ENCODE data around the gene TWSG1. TPM values are rescaled to one million over a fixed set of nuclear protein-coding genes. Genes with fewer than 3 reads are reported as not detected.

Gene TWSG1
- polyA plus RNA-seq (2013, experiment 1 of 2), result 47.3 TPM
- polyA plus RNA-seq (2013, experiment 2 of 2), result 53.7 TPM

DNA sequence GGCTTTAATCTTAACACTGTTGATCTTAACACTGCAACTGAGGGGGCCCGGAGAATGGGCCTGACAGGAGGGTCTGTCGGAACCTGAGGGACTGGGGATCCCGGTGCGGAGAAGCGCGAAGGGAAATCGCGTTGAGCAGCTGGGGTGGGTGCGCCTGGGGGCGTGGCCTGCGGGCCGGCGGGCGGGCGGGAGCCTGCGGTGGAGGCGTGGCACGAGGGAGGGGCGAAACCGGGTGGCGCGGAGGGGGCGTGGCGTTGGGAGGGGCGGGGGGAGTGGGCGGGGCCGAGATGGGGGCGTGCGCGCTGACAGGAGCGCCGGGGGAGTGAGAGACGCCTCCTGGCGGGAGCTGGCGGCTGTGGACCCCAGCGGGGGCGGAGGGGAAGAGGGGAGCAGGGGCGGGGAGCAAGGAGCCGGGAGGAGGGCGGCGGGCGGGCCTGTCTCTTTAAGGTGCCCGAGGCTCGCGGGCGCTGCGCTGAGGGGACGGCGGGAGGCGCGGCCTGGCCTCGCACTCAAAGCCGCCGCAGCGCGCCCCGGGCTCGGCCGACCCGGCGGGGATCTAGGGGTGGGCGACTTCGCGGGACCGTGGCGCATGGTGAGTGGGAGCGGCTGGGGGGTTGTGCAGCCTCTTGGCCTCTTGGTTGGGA lies at the start of gene TWSG1:
Gene TWSG1 (plus strand): TSS at position 445 of the 644 bp plus-strand sequence. CDS start 2,457 bp downstream, outside the sequence.
- H3K4me1 ChIP-seq (ENCODE audit: control insufficient read depth, insufficient read depth, low read length, poor library complexity, severe bottlenecking), result peaks cover 7% of the 10 kb centered on the region
- H3K27ac ChIP-seq (ENCODE audit: low read depth, low read length, severe bottlenecking), result peak within 1 kb of the TSS; percentile 60
- no peaks in the 10 kb centered on the region for H3K9me3 ChIP-seq (ENCODE audit: control insufficient read depth, low read length)
- 0 to 1% methylated on average over 27 to 39 of the region's 67 CpGs for WGBS, 2 experiments (ENCODE audit: insufficient coverage in 2 of 2)
- H3K36me3 ChIP-seq (ENCODE audit: control insufficient read depth, insufficient read depth, low read length), result peaks cover 18% of the 10 kb centered on the region
- peak within 1 kb of the TSS; percentile 73 for H3K4me3 ChIP-seq (ENCODE audit: extremely low read depth, insufficient read depth, low read length, poor library complexity, severe bottlenecking)

DNA sequence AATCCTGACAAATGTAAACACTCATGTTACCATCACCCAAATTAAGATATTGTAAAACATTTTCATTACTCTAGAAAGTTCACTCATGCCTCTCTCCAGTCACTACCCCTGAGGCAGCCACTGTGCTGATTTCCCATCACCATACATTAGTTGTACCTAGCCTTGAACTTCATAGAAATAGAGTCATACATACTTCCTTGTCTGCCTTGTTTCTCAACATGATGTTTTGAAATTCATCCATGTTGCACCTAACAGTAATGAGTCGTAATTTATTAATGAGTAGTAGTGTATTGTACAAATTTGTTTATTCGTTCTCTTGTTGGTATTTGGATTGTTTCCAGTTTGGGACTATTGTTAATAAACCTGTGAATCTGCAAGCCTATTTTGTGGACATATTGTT lies 49.0 kb upstream of the TWSG1 start:
- Histone ChIP-seq H3K4me1 (ENCODE audit: control insufficient read depth, insufficient read depth, low read length, poor library complexity, severe bottlenecking) (peaks cover 4% of the 10 kb centered on the region), H3K9me3 (ENCODE audit: control insufficient read depth, low read length) (no peaks in the 10 kb centered on the region), H3K27ac (ENCODE audit: low read depth, low read length, severe bottlenecking) (no peak overlapping the region), H3K36me3 (ENCODE audit: control insufficient read depth, insufficient read depth, low read length) (no peaks in the 10 kb centered on the region), H3K4me3 (ENCODE audit: extremely low read depth, insufficient read depth, low read length, poor library complexity, severe bottlenecking) (no peak overlapping the region)
- 100% methylated on average over 2 of the region's 2 CpGs for WGBS, 2 experiments (ENCODE audit: insufficient coverage in 2 of 2)

DNA sequence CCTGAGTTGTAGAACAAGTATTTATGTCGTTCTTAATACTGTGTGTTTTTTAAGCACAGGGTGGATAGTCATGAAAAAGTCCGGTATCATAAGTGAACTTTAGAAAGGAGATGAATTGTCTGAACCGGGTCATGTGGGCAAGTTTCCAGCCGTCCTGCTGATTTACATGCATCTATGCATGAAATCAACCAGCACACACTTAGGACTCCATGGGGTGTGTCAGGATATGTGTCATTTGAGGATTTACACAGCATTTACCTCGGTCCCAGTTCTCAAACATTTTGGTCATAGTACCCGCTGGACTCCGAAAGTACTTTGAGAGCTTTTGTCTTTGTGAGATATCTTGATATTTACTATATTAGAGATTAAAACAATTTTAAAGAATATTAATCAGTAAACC lies 47.5 kb upstream of the TWSG1 start:
- H3K9me3 ChIP-seq (ENCODE audit: control insufficient read depth, low read length), result no peaks in the 10 kb centered on the region
- no peaks in the 10 kb centered on the region for H3K36me3 ChIP-seq (ENCODE audit: control insufficient read depth, insufficient read depth, low read length)
- peaks cover 4% of the 10 kb centered on the region for H3K4me1 ChIP-seq (ENCODE audit: control insufficient read depth, insufficient read depth, low read length, poor library complexity, severe bottlenecking)
- H3K4me3 ChIP-seq (ENCODE audit: extremely low read depth, insufficient read depth, low read length, poor library complexity, severe bottlenecking), result no peak overlapping the region
- no peak overlapping the region for H3K27ac ChIP-seq (ENCODE audit: low read depth, low read length, severe bottlenecking)
- WGBS, 2 experiments (ENCODE audit: insufficient coverage in 2 of 2), result 100% methylated on average over 2 of the region's 7 CpGs; no CpG with 5 or more reads in 1 of the 2 experiments

DNA sequence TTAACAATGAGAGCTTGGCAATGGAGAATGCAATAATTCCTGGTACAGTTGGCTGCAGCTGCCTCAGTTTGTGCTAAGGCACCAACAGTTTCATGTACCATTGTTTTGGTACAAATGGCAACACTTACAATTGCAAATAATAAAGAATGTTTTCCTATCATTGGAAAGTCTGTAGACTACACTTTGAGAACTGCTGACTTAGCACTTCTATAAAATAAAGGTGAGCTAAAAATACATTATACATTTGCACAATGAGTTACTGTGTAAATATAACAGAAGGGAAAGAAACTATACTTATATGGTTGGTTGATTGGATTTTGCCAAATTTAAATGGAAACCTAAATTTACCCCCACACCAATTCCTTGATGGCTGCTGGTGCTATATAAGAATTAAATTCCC lies 44.9 kb upstream of the TWSG1 start:
- no peak overlapping the region for H3K4me3 ChIP-seq (ENCODE audit: extremely low read depth, insufficient read depth, low read length, poor library complexity, severe bottlenecking)
- no peaks in the 10 kb centered on the region for H3K4me1 ChIP-seq (ENCODE audit: control insufficient read depth, insufficient read depth, low read length, poor library complexity, severe bottlenecking)
- H3K36me3 ChIP-seq (ENCODE audit: control insufficient read depth, insufficient read depth, low read length), result no peaks in the 10 kb centered on the region
- peaks cover 13% of the 10 kb centered on the region for H3K9me3 ChIP-seq (ENCODE audit: control insufficient read depth, low read length)
- H3K27ac ChIP-seq (ENCODE audit: low read depth, low read length, severe bottlenecking), result no peak overlapping the region

DNA sequence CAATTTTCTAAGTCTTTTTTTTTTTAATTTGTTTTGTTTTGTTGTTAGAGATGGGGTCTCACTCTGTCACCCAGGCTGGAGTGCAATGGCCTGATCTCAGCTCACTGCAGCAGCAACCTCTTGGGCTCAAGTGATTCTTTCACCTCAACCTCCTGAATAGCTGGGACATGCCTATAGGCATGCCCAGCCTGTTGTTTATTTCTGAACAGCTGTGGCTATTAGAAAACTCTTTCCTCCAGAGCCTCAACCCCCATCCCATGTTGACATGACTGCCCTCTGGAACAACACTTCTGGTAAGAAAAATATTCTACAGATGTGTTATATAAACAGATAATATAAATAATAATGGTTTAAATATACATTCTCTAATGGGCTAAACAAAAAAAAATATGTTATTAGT lies 44.4 kb upstream of the TWSG1 start:
- no peaks in the 10 kb centered on the region for H3K4me1 ChIP-seq (ENCODE audit: control insufficient read depth, insufficient read depth, low read length, poor library complexity, severe bottlenecking)
- H3K27ac ChIP-seq (ENCODE audit: low read depth, low read length, severe bottlenecking), result no peak overlapping the region
- no peak overlapping the region for H3K4me3 ChIP-seq (ENCODE audit: extremely low read depth, insufficient read depth, low read length, poor library complexity, severe bottlenecking)
- H3K36me3 ChIP-seq (ENCODE audit: control insufficient read depth, insufficient read depth, low read length), result no peaks in the 10 kb centered on the region
- H3K9me3 ChIP-seq (ENCODE audit: control insufficient read depth, low read length), result peaks cover 13% of the 10 kb centered on the region

DNA sequence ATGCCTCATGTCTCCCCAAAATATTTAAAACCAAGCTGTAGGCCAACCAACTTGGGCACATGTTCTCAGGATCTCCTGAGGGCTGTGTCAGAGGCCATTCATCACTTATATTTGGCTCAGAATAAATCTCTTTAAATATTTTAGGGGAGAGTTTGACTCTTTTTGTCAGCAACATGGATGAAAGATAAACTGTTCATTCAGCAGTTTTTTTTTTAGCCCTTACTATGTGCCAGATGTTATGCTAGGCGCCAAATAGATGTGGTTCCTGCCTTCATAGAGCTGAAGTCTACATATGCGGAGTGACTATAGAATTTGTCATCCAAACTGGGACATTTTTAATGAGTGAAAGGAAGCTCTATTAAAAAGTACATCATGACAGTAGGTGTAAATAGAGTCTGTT lies 42.5 kb upstream of the TWSG1 start:
- H3K4me3 ChIP-seq (ENCODE audit: extremely low read depth, insufficient read depth, low read length, poor library complexity, severe bottlenecking), result no peak overlapping the region
- no peak overlapping the region for H3K27ac ChIP-seq (ENCODE audit: low read depth, low read length, severe bottlenecking)
- H3K9me3 ChIP-seq (ENCODE audit: control insufficient read depth, low read length), result peaks cover 25% of the 10 kb centered on the region
- WGBS, 2 experiments (ENCODE audit: insufficient coverage in 2 of 2), result 94 to 100% methylated on average over 2 of the region's 2 CpGs
- no peaks in the 10 kb centered on the region for H3K36me3 ChIP-seq (ENCODE audit: control insufficient read depth, insufficient read depth, low read length)
- H3K4me1 ChIP-seq (ENCODE audit: control insufficient read depth, insufficient read depth, low read length, poor library complexity, severe bottlenecking), result no peaks in the 10 kb centered on the region

DNA sequence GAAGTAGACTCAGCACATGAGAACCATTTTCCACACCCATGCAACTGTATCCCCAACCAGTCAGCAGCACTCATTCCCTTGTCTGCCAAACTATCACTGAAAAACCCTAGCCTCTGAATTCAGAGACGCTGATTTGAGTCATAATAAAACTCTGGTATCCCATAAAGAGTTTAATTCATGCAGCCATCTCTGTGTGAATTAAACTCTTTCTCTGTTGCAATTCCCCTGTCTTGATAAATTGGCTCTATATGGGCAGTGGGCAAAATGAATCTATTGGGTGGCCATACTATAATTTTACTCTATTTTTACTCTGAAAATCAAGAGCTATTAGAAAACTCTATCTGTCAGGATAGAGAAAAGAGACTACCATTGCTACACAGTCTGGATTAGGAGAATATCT lies 40.6 kb upstream of the TWSG1 start:
- H3K4me3 ChIP-seq (ENCODE audit: extremely low read depth, insufficient read depth, low read length, poor library complexity, severe bottlenecking), result no peak overlapping the region
- H3K36me3 ChIP-seq (ENCODE audit: control insufficient read depth, insufficient read depth, low read length), result no peaks in the 10 kb centered on the region
- no peak overlapping the region for H3K27ac ChIP-seq (ENCODE audit: low read depth, low read length, severe bottlenecking)
- H3K9me3 ChIP-seq (ENCODE audit: control insufficient read depth, low read length), result peaks cover 25% of the 10 kb centered on the region
- no peaks in the 10 kb centered on the region for H3K4me1 ChIP-seq (ENCODE audit: control insufficient read depth, insufficient read depth, low read length, poor library complexity, severe bottlenecking)
- 100% methylated on average over 1 of the region's 1 CpG; no CpG with 5 or more reads in 1 of the 2 experiments for WGBS, 2 experiments (ENCODE audit: insufficient coverage in 2 of 2)

DNA sequence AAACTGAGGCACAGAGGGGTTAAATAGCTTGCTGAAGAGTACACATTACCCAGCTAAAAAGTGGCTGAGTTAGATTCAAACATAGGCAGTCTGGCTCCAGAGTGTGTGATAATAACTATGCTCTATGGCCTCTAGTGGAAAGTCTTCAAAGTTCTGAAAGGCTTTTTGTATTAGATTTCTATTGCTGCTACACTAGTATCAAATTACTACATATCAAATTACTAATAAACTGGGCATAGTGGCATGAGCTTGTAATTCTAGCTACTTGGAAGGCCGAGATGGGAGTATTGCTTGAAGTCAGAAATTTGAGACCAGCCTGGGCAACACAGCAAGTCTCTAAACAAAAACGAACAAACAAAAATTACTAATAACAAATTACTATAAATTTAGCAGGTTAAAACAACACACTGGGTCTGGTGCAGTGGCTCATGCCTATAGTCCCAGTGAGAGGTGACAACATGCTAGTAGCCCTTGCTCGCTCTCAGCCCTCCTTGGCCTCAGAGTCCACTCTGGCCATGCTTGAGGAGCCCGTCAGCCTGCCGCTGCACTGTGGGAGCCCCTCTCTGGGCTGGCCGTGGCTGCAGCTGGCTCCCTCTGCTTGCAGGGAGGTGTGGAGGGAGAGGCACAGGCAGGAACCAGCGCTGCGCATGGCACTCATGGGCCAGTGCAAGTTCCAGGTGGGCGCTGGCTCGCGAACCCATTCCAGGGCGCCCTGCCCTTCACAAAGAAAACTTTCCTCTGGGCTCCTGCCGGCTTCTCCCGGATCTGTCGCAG lies 38.2 kb upstream of the TWSG1 start:
- WGBS, 2 experiments (ENCODE audit: insufficient coverage in 2 of 2), result 88 to 100% methylated on average over 10 to 12 of the region's 15 CpGs
- H3K27ac ChIP-seq (ENCODE audit: low read depth, low read length, severe bottlenecking), result no peak overlapping the region

DNA sequence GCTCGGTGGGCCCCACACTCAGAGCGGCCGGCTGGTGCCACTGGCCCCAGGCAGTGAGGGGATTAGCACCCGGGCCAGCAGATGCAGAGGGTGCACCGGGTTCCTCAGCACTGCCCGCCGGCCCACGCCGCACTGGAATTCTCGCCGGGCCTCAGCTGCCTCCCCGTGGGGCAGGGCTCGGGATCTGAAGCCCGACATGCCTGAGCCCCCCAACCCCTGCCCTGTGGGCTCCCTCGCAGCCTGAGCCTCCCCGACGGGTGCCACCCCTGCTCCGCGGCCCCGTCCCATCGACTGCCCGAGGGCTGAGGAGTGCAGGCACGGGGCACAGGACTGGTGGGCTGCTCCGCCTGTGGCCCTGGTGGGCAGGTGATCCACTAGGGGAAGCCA lies 37.6 kb upstream of the TWSG1 start:
- H3K36me3 ChIP-seq (ENCODE audit: control insufficient read depth, insufficient read depth, low read length), result no peaks in the 10 kb centered on the region
- 97 to 98% methylated on average over 21 to 22 of the region's 24 CpGs for WGBS, 2 experiments (ENCODE audit: insufficient coverage in 2 of 2)
- H3K9me3 ChIP-seq (ENCODE audit: control insufficient read depth, low read length), result peaks cover 25% of the 10 kb centered on the region
- H3K4me1 ChIP-seq (ENCODE audit: control insufficient read depth, insufficient read depth, low read length, poor library complexity, severe bottlenecking), result no peaks in the 10 kb centered on the region
- no peak overlapping the region for H3K27ac ChIP-seq (ENCODE audit: low read depth, low read length, severe bottlenecking)
- no peak overlapping the region for H3K4me3 ChIP-seq (ENCODE audit: extremely low read depth, insufficient read depth, low read length, poor library complexity, severe bottlenecking)

More for the DNA sequence above, 38.2 kb upstream of the TWSG1 start:
- Histone ChIP-seq H3K4me1 (ENCODE audit: control insufficient read depth, insufficient read depth, low read length, poor library complexity, severe bottlenecking) (no peaks in the 10 kb centered on the region), H3K36me3 (ENCODE audit: control insufficient read depth, insufficient read depth, low read length) (no peaks in the 10 kb centered on the region), H3K4me3 (ENCODE audit: extremely low read depth, insufficient read depth, low read length, poor library complexity, severe bottlenecking) (no peak overlapping the region), H3K9me3 (ENCODE audit: control insufficient read depth, low read length) (peaks cover 25% of the 10 kb centered on the region)

DNA sequence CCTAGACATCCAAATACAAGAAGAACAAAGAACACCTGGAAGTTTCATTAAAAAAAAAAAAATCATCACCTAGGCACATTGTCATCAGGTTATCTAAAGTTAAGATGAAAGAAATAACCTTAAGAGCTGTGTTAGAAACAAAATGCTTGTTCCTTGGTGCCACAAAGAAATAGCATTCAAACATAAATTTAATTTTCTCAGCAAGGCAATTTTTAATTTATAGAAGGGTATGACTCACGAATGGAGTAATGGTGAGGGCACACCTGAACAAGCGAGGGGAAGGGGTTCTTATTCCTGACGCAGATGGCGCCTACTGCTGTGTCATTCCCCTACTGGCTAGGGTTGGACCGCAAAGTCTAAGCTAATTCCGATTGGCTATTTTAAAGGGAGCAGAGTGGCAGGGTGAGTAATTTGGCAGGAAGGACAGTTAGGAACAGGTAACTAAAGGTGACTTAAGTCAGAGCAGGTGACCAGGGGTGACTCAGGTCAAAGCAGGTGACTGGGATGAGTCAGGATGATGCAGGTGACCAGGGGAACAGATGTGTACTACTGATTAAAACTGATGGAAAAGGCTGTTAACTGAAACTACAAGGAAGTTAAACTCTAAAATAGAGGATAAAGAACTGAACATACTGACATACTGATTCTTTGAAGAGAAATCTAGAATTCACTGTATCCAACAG lies 30.0 kb upstream of the TWSG1 start:
- H3K36me3 ChIP-seq (ENCODE audit: control insufficient read depth, insufficient read depth, low read length), result no peaks in the 10 kb centered on the region
- 88 to 91% methylated on average over 5 to 6 of the region's 6 CpGs for WGBS, 2 experiments (ENCODE audit: insufficient coverage in 2 of 2)
- H3K4me3 ChIP-seq (ENCODE audit: extremely low read depth, insufficient read depth, low read length, poor library complexity, severe bottlenecking), result no peak overlapping the region
- no peak overlapping the region for H3K27ac ChIP-seq (ENCODE audit: low read depth, low read length, severe bottlenecking)
- peaks cover 7% of the 10 kb centered on the region for H3K9me3 ChIP-seq (ENCODE audit: control insufficient read depth, low read length)
- H3K4me1 ChIP-seq (ENCODE audit: control insufficient read depth, insufficient read depth, low read length, poor library complexity, severe bottlenecking), result no peaks in the 10 kb centered on the region

DNA sequence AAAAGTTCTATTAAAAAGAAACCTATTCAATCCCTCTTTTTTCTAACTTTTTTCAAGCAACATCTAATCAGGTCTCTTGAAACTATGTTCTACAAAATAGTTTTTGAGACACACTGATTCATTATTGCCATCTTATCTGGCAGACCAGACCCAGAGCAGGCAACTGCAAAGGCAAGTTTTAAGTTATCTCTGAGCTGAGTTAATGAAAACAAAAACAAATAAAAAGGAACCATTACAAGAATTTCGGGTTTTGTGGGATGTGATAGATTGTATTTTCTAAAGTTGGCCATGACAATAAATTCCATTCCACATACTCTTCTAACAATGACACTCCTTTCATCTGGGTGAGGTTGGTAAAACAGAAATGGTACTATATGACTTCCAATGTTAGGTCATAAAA lies 15.2 kb upstream of the TWSG1 start:
- H3K36me3 ChIP-seq (ENCODE audit: control insufficient read depth, insufficient read depth, low read length), result no peaks in the 10 kb centered on the region
- H3K9me3 ChIP-seq (ENCODE audit: control insufficient read depth, low read length), result no peaks in the 10 kb centered on the region
- no CpG with 5 or more reads among the region's 1 CpG for WGBS, 2 experiments (ENCODE audit: insufficient coverage in 2 of 2)
- H3K4me3 ChIP-seq (ENCODE audit: extremely low read depth, insufficient read depth, low read length, poor library complexity, severe bottlenecking), result no peak overlapping the region
- no peak overlapping the region for H3K27ac ChIP-seq (ENCODE audit: low read depth, low read length, severe bottlenecking)
- H3K4me1 ChIP-seq (ENCODE audit: control insufficient read depth, insufficient read depth, low read length, poor library complexity, severe bottlenecking), result no peaks in the 10 kb centered on the region
